GM12865 (cell line): Measurements from ENCODE around the gene PIGU.

Experiments
- DNase-seq: peaks from one replicate; pipeline ENCODE4 v3.0.0; 2010; ENCODE audit warnings: low read depth
- H3K4me3 ChIP-seq: 2 replicates; pipeline ENCODE4 v1.5.1; 2011; ENCODE audit warnings: mild to moderate bottlenecking, low read depth, low read length, control low read depth
- CTCF ChIP-seq: IDR thresholded peaks from 2 replicates; pipeline ENCODE4 v1.5.1; 2011; ENCODE audit warnings: low read length, control low read depth, low read depth, inconsistent platforms; ENCODE audit not compliant: insufficient read depth; ENCODE audit errors: missing control alignments

Gene PIGU

GRCh38 chr20:34595377-34596184 is 81.3 kb downstream of the PIGU start:
- no peak for TF ChIP-seq CTCF
- DNase-seq: no peak
- no peak overlapping the region for H3K4me3 ChIP-seq

- H3K4me3 ChIP-seq: no peak overlapping the region
- no peak for DNase-seq
- no peak for TF ChIP-seq CTCF
Measured at GRCh38 chr20:34586488-34587163, 90.3 kb downstream of the PIGU start.

GRCh38 chr20:34585019-34585418 is 91.9 kb downstream of the PIGU start:
- H3K4me3 ChIP-seq: no peak overlapping the region
- no peak for DNase-seq
- TF ChIP-seq CTCF: no peak

GRCh38 chr20:34583544-34583943 is 93.3 kb downstream of the PIGU start:
- DNase-seq: no peak
- TF ChIP-seq CTCF: no peak
- H3K4me3 ChIP-seq: no peak overlapping the region

GRCh38 chr20:34582911-34583310 is 94.0 kb downstream of the PIGU start:
- DNase-seq: no peak
- TF ChIP-seq CTCF: no peak
- H3K4me3 ChIP-seq: no peak overlapping the region

GRCh38 chr20:34582221-34582620 is 94.7 kb downstream of the PIGU start:
- no peak for DNase-seq
- no peak overlapping the region for H3K4me3 ChIP-seq
- no peak for TF ChIP-seq CTCF
